GM19240 (cell line): Measurements from ENCODE around the gene SPOCK3.
"Not testable (repeated sequence)": the region's sequence is repeated elsewhere in the genome, so short reads cannot be mapped to it uniquely, and the experiment has no call there.

Experiments used
- DNase-seq: peaks from one replicate; pipeline ENCODE4 v3.0.0; 2011; ENCODE audit warnings: low spot score; ENCODE audit not compliant: insufficient read length

The SPOCK3 gene

DNA sequence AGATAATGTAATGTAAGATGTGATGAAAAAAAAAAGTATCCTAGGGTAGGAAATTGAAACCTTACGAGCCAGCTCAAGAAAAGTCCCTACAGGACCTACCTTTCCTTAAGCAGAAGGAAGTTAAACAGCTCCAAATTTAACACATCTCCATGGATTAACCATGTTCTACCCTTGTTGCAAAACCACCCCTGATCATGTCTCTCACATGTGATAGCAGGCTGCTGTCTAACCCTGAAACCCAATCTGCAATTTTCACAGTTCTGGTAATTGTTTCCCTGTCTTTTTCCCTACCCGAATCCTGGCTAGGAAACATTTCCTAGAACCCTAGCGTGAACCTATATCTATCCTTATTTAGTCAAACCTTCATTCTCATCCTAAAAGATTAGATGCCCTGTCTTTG is 198.9 kb downstream of the SPOCK3 start:
- DNase-seq: no peak

DNA sequence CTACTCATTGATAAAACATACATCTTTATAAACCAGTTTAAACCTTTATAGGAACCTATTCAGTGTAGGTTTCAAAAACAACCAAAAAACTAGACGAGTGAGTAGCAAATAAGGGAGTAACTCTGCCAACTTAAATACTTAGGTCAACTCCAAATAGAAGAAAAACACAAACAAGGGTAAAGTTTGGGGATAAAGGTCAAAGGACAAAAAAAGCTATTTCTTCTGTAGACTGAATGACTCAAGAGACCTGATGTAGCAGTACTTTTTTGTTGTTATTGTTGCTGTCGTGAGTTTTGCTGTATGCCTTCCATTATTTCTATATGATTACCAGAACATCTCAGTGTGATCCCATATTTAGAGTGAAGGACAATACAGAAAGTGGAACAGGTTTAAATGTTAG is 199.3 kb downstream of the SPOCK3 start:
- DNase-seq: no peak

DNA sequence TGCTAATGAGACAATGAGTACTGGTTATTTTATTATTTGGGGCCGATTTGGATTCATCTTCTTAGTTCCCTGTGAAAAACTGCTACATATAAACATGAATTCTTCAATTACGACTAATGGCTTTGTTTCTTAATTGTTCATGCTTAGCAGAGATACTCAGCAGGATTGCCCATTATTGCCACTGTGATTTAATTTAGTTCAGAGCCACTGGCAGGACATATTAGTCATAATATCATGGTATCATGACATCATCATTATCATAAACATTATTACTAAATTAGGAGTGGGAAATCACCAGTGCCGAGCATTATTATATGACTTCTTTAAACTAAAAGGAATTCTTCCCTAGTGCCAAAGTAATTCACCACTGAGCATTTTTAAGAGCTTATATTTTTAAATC is 201.4 kb downstream of the SPOCK3 start:
- no peak for DNase-seq

DNA sequence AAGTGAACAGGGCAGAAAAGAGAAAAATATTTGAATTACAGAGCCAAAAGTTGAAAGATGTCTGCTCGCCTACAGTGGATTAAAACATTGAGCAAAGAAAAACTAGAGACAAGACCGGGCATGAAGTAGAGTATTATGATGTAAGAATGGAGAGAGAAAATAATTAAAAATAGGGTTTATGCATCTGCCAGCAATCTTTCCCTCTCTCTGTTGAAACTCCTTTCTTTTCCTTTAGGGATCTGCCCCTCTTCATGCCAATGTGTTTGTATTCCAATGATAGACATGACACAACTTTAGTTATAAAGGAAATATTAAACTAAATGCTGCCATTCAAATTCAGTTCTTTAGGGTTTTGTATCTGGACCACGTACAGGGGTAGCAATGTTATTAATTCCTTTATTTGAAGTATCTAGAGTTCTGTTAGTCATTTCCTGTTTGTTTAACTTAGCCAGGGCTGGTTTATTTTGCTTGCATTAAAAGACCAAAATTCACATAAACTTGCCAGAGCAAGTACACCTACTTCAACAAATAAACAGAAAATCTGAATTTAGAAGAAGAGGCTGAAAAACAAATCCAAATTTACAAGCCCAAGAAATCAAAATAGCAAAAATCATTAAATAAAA is 202.6 kb downstream of the SPOCK3 start:
- DNase-seq: no peak

DNA sequence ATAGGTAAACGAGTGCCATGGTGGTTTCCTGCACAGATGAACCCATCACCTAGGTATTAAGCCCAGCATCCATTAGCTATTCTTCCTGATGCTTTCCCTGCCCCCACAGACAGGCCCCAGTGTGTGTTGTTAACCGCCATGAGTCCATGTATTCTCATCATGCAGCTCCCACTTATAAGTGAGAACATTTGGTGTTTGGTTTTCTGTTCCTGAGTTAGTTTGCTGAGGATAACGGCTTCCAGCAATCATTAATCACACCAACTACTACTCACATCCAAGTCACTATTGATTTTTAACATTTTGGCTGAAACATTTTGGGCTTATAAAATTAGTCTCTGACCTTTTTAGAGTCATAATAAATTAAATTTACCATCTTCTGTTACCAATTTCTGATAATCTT is 205.3 kb downstream of the SPOCK3 start:
- no peak for DNase-seq

DNA sequence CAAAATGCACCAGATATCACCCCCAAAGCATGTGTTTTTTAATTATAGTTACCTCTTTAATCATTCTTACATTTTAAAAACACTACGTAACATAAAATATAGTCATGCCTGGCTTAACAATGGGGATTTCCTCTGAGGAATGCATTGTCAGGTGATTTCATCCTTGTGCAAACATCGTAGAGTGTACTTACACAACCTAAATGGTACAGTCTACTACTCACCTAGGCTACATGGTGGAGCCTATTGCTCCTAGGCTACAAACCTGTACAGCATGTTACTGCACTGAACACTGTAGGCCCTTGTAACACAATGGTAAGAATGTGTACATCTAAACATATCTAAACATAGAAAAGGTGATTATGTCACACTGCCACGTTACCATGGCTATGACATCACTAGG is 208.6 kb downstream of the SPOCK3 start:
- DNase-seq: no peak

DNA sequence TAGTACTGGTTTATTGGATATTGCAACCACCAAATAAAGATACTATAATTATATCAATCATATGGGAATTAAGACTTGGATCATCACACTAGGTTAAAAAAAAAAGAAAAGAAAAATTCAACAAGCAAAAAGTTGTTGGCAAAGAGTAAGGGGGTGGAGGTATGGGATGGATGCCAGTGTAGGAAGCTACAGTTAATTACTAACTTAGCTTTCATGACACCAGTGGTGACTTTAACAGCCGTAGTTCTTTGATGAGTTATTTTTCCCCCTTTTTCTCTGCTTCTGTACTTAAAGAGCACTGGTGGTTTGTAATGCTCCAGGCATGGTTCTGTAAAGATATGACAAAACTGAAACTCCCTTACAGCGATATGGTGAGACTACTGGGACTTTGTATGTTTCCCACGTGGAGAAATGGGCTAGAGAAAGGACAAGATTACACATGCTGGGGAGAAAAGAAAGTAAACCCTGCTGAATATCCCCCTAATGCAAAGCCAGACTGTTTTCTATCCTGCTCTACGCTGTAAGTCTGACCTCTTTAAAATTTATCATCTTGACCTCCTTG is 210.8 kb downstream of the SPOCK3 start:
- no peak for DNase-seq

DNA sequence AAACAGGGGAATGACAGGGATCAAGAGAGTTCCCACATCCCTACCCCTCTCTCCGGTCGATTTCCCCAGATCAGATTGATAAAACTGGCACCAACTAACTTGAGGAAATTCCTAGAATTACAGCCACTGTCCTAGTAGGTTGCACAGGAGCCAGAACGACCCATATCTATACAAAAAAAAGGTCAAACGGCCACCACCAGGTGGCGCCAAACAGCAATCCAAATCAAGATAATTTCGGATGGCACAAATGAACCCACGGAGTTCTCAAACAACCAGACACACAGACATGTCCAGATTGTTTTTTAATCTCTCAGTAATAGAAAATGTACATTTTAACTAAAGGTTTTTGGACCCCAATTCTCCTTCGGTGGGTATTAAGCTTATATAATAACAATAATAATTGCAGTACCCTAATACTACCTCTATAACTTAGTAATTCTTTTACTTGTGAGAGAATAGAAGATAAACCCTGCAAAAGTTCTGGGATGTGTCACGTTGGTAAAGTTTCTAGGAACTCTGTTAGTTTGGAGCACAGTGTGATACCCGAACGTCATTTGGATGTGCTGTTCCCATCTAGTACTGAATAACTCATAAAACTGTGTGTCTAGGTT is 212.6 kb downstream of the SPOCK3 start:
- peak; percentile 1 for DNase-seq

DNA sequence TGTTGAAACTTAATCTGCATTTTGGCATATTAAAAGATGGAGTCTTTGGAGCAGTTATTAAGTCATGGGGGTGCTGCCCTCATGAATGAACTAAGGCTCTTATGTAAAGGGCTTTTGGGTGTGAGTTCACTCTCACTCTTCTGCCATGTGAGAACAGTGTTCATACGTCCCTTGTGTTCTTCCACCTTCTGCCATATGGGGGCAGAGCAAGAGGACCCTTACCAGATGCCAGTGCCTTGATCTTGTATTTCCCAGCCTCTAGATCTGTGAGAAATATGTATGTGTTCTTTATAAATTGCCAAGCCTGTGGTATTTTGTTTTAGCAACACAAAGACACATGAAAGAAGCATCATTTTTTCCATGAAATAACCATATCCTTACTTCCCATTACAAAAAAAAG is 213.9 kb downstream of the SPOCK3 start:
- DNase-seq: no peak

DNA sequence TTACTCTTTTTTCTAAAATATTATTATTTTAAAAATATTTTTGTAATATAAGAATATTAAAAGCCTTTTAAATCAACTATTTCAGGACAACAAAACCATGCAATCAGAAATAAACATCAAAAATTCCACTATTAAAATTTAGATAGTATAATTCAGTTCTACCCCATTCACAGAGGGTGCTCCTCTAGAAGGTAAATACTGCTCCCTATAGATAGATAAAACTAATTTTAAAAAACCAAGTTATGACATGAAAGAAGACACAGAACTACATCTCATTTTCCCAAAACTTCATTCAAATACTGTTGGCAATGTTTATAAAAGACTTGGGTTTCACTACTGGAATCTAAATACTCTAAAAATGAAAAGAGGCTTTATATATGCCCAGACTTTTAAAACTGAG is 219.3 kb downstream of the SPOCK3 start:
- DNase-seq: no peak

DNA sequence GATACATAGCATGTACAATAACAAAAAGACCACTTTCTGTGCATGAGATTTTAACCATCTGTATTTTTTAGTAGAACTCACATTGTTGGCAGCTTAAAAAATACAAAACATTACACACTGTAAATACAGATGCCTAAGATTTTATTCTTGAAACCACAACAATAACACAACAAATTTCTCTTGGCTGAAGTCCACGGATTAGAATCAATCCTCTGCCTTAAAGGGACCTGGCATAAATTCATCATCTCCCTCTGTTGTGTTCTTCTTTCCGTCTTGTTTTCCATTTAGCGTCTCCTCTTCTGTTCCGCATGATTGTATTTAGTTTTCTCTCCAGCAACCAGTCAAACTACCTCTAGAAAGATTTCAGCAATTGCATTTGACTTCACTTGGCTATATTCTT is 231.0 kb downstream of the SPOCK3 start:
- no peak for DNase-seq

DNA sequence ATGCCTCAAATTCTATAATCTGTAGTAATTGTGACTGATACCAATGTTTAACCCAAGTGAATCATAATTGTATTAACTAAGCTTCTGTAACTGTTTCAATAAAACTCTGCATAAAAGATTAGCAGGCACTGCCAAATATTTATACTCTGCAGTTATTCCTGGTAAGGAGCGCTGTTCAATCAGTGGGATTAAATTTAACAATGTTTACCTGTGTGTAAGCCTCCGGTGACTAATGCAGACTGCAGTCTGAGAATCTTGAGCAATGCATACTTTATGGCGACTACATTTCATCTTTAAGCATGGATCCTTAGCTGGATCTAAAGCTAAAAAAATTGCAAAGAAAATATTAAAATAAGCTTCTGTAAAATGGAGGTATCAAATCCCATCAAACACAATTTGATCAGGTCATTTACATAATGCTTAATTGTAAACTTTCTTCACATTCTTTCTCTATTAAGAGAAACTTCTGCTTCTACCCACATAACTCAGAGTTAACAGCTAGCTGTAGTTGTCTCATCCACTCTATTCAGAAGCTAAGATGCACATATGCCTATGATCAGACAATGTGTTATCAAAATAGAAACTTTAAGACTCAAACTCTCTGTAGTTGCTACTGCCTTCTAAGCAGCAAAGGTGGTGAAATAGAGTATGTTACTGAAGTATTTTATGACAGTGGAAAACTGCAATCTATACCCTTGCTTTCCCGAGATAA is 234.0 kb downstream of the SPOCK3 start:
- DNase-seq: no peak

DNA sequence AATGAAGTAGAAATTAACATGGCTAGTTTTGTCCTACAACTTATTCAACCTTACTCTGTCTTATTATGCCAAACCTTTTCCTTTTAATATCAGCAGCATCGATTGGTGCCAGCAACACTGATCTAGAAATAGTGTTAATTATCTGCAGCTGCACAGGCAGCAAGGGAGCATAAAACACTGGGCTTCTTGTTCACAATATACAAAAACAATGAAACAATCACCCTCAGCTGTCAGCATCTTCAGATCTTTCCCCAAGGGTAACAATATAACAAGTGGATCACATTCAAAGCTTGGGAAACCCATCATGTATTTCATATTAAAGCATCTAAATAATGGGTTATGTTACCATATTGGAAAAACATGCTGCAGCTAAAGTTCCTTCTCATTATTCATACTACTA is 238.1 kb downstream of the SPOCK3 start:
- DNase-seq: no peak

DNA sequence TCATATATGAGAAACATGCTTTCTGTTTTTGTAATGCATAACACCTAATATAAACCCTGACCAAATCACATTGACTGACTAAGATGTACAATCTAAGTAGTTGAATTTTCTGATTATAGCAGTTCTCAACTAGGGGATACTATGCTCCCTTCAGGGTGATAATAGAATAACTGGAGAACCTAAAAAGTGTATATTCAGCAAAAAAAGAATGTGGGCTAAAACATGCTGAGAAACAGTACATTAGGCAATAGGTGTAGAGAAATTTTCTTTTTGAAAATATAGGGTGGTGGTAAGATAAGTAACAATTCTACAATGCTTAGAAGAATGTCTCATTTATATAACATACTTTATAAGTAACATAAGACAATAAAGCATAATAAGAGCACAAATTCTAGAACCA is 239.6 kb downstream of the SPOCK3 start:
- no peak for DNase-seq

DNA sequence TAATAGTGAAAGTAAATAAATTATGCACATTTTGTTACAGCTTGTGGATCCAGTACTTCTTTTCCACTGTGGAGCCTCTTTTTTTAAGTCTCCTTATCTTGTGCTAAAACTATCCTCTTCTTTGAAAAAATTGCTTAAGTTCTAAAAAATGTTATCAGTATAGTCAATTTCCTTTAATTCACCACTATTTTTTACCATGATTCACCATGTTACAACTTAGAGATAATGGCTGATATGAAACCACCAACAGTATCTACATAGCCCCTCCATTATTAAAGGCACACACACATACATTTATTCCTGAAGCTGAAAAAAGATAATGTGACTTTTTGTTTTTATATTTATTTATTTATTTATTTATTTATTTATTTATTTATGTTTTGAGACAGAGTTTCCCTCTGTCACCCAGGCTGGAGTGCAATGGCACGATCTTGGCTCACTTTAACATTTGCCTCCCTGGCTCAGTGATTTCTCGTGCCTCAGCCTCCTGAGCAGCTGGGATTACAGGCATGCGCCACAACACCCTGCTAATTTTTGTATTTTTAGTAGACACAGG is 243.2 kb downstream of the SPOCK3 start:
- no peak for DNase-seq

DNA sequence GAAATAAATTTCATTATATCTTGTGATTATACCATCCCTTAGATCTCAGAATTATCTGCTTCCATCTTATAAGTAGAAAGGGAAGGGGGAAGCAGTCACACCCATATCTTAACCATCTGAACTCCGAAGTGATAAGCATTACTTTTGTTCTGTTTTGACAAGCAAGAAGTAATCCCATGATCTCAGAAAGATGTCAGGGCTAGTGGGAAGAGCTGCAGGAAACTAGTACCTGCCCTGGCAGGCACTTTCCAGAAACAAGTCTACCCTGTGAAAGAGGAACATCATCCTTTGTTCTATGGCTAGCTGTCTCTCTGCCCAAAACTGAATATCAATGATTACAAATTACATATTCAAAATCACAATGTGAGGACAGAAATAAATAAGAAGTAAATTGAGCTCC is 244.4 kb downstream of the SPOCK3 start:
- no peak for DNase-seq

DNA sequence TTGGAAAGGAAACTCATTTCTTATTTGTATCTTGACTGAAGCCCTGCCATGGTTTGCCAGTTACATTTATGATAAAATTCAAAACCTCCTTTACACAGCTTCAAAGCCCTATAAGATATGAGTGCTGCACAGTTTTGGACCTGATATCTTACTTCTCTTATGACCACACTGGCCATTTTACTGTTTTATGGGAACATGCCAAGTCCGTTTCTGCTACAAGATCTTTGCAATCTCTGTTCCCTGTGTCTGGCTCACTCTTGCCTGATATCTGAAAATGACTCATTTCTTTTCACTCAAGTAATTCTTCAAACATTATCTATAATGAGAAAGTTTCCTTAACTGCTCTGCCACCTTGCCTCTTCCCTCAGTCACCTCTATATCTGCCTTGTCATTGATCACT is 247.3 kb downstream of the SPOCK3 start:
- no peak for DNase-seq

DNA sequence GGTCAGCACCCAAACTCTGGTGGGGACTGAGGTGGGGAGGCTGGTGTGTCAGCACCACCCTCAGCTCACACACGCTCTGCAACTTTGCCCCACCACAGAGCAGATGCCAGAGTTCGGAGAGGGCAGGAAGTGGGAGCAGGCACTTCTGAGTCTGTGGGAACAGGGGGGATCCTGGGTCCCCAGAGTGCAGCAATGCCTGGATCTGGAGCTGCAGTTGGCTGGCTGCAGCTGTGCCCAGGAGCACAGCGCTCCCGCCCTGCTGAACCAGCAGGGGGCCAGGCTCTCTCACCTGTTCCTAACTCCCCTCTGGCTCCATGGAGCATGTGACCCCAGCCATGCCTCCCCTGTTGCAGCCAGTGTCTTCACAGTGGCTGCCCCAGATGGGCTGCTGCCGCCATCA is 252.4 kb downstream of the SPOCK3 start:
- no peak for DNase-seq

DNA sequence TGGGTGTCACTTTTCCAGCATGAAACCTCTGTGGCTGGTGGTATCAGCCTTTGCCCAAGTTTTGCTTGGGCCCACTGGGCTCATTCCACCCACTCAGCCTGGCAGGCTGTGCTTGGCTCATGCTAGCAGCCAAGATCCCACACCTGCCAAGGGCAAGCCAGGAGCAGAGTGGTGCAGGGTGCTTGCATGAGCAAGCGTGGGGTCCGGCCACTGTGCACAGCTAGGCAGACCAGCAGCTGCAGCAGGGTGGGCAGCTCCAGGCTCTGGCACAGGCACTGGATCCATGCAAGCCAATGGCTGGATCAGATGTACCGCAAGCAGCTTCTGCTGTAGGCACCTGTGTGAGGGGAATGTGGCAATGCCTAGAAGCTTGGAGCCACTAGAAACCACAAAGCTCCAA is 253.9 kb downstream of the SPOCK3 start:
- DNase-seq: no peak

DNA sequence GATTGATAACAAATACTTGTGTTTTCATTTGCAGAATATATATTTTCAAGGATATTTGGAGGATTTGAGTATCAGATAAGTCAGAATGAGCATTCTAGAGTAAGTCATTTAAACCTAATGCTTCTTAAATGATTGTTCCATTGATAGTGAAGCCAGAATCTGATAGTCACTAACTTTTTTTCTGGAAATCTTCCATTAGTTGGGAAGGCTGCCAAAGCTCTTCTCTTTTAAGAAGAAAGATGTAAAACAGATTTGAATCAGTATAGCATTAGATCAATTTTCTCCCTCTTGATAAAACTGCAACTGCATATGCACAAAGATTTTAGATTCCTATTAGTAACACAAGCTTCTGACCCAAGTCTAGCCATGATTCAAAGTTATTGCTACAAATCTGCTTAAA is 256.7 kb downstream of the SPOCK3 start:
- no peak for DNase-seq

DNA sequence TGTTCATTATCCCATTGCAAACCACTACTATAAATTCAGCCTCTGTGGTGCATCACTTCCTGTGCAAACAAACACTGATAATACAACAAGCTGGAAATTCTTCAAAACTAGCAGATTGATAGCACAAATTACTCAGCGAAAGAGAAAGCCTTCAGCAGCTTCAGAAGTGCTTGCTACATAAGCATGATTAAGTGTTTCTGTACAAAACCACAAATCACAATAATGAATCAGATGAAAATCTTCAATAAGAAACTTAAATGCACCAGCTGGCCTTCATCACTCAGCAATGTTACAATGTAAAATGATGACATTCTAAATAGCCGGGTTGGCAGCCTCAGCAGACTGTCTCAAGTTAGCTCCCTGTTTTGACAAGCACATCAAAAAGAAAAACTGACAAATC is 262.2 kb downstream of the SPOCK3 start:
- no peak for DNase-seq

DNA sequence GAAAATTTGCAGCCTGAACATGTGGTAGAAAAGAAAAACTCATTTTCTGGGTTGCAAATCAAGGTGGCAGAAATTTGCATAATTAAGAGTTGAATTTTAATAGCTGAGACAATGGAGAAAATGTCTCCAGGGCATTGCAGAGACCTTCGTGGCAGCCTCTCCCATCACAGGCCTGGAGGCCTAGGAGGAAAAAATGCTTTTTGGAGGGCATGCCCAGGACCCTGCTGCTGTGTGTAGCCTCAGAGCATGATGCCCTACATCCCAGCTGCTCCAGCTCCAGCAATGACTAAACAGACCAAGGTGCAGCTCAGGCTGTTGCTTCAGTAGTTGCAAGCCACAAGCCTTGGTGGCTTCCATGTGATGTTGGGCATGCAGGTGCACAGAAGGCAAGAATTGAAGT is 266.1 kb downstream of the SPOCK3 start:
- DNase-seq: not testable (repeated sequence)
